ENCODE data around the gene TSHZ1. TPM values are rescaled to one million over a fixed set of nuclear protein-coding genes. Genes with fewer than 3 reads are reported as not detected.

TSHZ1 gene
- total and polyA plus RNA-seq, 2 experiments from 2014 or later: 0.23 to 0.38 TPM

DNA sequence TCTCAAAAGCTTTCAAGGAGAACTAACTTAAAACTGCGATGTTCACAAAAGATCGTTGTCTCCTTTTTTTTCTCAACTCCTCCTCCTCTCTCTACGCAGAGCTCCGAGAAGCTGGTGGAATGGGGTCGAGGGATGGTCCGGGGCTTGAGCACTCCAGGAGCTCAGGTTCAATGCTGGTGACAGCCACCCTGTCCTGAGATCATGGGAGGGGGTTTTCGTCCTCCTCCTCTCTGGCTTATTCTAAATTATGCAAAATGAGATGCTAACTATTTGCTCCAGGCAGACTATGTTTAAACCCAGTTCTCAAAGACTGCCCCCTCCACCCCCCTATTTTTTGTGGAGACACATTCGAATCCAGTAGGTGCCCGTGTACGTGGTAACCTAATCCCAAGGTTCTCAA is 11.8 kb downstream of the TSHZ1 start:
- Histone ChIP-seq H3K4me2 (no peak overlapping the region), H3K9me2 (ENCODE audit: insufficient read depth) (no peaks in the 10 kb centered on the region), H3K27ac (ENCODE audit: low read depth) (no peak overlapping the region), H3K36me3 (ENCODE audit: insufficient read depth) (no peaks in the 10 kb centered on the region), H3K4me3 (no peak overlapping the region), H2AFZ (no peak overlapping the region; the same call in 1 of the 2 replicates), H3K27me3 (ENCODE audit: insufficient read depth) (no peaks in the 10 kb centered on the region), H4K20me1 (replicated peaks; ENCODE audit: insufficient read depth) (no peaks in the 10 kb centered on the region), H3F3A (replicated peaks; ENCODE audit: low read depth) (no peaks in the 10 kb centered on the region), H3K79me2 (replicated peaks; ENCODE audit: insufficient read depth) (no peaks in the 10 kb centered on the region), H3K4me1 (ENCODE audit: insufficient read depth) (no peaks in the 10 kb centered on the region)
- H3K27ac Mint-ChIP-seq: no peak overlapping the region
- DNase-seq (ENCODE audit: low spot score) (no peak), ATAC-seq (no peak)
- H3K9me3 Mint-ChIP-seq: no peaks in the 10 kb centered on the region
- peaks cover 2% of the 10 kb centered on the region for H3K27me3 Mint-ChIP-seq (ENCODE audit: insufficient read depth, low read depth, poor library complexity)
- 0 out of 3 replicates have a peak, but pooled peaks cover 3% of the 10 kb centered on the region for H3K4me1 Mint-ChIP-seq
- no peak overlapping the region for H3K4me3 Mint-ChIP-seq
- TF ChIP-seq CREB1 (CRISPR knock-in tag; IDR thresholded peaks at IDR 0.05; ENCODE audit: low read depth) (no peak), ZNF331 (CRISPR knock-in tag; IDR thresholded peaks at IDR 0.05; ENCODE audit: low read depth) (no peak), EZH2phosphoT487 (IDR thresholded peaks at IDR 0.05; ENCODE audit: unreplicated experiment) (no peak), STAT1 (IDR thresholded peaks at IDR 0.05; ENCODE audit: unreplicated experiment) (no peak), POLR2AphosphoS5 (IDR thresholded peaks at IDR 0.05; ENCODE audit: low read depth) (no peak), EZH2 (IDR thresholded peaks at IDR 0.05; ENCODE audit: low read depth, unreplicated experiment) (no peak), NANOG (IDR thresholded peaks at IDR 0.05; ENCODE audit: borderline replicate concordance) (no peak), ZNF114 (CRISPR knock-in tag; IDR thresholded peaks at IDR 0.05) (no peak), JUNB (IDR thresholded peaks at IDR 0.05; ENCODE audit: unreplicated experiment) (no peak)
- TF ChIP-seq, protein P1, sequence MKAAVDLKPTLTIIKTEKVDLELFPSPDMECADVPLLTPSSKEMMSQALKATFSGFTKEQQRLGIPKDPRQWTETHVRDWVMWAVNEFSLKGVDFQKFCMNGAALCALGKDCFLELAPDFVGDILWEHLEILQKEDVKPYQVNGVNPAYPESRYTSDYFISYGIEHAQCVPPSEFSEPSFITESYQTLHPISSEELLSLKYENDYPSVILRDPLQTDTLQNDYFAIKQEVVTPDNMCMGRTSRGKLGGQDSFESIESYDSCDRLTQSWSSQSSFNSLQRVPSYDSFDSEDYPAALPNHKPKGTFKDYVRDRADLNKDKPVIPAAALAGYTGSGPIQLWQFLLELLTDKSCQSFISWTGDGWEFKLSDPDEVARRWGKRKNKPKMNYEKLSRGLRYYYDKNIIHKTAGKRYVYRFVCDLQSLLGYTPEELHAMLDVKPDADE (IDR thresholded peaks at IDR 0.05): no peak
- TF ChIP-seq, protein P2, sequence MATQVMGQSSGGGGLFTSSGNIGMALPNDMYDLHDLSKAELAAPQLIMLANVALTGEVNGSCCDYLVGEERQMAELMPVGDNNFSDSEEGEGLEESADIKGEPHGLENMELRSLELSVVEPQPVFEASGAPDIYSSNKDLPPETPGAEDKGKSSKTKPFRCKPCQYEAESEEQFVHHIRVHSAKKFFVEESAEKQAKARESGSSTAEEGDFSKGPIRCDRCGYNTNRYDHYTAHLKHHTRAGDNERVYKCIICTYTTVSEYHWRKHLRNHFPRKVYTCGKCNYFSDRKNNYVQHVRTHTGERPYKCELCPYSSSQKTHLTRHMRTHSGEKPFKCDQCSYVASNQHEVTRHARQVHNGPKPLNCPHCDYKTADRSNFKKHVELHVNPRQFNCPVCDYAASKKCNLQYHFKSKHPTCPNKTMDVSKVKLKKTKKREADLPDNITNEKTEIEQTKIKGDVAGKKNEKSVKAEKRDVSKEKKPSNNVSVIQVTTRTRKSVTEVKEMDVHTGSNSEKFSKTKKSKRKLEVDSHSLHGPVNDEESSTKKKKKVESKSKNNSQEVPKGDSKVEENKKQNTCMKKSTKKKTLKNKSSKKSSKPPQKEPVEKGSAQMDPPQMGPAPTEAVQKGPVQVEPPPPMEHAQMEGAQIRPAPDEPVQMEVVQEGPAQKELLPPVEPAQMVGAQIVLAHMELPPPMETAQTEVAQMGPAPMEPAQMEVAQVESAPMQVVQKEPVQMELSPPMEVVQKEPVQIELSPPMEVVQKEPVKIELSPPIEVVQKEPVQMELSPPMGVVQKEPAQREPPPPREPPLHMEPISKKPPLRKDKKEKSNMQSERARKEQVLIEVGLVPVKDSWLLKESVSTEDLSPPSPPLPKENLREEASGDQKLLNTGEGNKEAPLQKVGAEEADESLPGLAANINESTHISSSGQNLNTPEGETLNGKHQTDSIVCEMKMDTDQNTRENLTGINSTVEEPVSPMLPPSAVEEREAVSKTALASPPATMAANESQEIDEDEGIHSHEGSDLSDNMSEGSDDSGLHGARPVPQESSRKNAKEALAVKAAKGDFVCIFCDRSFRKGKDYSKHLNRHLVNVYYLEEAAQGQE (IDR thresholded peaks at IDR 0.05; ENCODE audit: unreplicated experiment): no peak
- TF ChIP-seq, protein P3, sequence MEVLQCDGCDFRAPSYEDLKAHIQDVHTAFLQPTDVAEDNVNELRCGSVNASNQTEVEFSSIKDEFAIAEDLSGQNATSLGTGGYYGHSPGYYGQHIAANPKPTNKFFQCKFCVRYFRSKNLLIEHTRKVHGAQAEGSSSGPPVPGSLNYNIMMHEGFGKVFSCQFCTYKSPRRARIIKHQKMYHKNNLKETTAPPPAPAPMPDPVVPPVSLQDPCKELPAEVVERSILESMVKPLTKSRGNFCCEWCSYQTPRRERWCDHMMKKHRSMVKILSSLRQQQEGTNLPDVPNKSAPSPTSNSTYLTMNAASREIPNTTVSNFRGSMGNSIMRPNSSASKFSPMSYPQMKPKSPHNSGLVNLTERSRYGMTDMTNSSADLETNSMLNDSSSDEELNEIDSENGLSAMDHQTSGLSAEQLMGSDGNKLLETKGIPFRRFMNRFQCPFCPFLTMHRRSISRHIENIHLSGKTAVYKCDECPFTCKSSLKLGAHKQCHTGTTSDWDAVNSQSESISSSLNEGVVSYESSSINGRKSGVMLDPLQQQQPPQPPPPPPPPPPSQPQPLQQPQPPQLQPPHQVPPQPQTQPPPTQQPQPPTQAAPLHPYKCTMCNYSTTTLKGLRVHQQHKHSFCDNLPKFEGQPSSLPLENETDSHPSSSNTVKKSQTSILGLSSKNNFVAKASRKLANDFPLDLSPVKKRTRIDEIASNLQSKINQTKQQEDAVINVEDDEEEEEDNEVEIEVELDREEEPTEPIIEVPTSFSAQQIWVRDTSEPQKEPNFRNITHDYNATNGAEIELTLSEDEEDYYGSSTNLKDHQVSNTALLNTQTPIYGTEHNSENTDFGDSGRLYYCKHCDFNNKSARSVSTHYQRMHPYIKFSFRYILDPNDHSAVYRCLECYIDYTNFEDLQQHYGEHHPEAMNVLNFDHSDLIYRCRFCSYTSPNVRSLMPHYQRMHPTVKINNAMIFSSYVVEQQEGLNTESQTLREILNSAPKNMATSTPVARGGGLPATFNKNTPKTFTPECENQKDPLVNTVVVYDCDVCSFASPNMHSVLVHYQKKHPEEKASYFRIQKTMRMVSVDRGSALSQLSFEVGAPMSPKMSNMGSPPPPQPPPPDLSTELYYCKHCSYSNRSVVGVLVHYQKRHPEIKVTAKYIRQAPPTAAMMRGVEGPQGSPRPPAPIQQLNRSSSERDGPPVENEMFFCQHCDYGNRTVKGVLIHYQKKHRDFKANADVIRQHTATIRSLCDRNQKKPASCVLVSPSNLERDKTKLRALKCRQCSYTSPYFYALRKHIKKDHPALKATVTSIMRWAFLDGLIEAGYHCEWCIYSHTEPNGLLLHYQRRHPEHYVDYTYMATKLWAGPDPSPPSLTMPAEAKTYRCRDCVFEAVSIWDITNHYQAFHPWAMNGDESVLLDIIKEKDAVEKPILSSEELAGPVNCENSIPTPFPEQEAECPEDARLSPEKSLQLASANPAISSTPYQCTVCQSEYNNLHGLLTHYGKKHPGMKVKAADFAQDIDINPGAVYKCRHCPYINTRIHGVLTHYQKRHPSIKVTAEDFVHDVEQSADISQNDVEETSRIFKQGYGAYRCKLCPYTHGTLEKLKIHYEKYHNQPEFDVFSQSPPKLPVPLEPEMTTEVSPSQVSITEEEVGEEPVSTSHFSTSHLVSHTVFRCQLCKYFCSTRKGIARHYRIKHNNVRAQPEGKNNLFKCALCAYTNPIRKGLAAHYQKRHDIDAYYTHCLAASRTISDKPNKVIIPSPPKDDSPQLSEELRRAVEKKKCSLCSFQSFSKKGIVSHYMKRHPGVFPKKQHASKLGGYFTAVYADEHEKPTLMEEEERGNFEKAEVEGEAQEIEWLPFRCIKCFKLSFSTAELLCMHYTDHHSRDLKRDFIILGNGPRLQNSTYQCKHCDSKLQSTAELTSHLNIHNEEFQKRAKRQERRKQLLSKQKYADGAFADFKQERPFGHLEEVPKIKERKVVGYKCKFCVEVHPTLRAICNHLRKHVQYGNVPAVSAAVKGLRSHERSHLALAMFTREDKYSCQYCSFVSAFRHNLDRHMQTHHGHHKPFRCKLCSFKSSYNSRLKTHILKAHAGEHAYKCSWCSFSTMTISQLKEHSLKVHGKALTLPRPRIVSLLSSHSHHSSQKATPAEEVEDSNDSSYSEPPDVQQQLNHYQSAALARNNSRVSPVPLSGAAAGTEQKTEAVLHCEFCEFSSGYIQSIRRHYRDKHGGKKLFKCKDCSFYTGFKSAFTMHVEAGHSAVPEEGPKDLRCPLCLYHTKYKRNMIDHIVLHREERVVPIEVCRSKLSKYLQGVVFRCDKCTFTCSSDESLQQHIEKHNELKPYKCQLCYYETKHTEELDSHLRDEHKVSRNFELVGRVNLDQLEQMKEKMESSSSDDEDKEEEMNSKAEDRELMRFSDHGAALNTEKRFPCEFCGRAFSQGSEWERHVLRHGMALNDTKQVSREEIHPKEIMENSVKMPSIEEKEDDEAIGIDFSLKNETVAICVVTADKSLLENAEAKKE (CRISPR knock-in tag; IDR thresholded peaks at IDR 0.05): no peak
- TF ChIP-seq, protein P4, sequence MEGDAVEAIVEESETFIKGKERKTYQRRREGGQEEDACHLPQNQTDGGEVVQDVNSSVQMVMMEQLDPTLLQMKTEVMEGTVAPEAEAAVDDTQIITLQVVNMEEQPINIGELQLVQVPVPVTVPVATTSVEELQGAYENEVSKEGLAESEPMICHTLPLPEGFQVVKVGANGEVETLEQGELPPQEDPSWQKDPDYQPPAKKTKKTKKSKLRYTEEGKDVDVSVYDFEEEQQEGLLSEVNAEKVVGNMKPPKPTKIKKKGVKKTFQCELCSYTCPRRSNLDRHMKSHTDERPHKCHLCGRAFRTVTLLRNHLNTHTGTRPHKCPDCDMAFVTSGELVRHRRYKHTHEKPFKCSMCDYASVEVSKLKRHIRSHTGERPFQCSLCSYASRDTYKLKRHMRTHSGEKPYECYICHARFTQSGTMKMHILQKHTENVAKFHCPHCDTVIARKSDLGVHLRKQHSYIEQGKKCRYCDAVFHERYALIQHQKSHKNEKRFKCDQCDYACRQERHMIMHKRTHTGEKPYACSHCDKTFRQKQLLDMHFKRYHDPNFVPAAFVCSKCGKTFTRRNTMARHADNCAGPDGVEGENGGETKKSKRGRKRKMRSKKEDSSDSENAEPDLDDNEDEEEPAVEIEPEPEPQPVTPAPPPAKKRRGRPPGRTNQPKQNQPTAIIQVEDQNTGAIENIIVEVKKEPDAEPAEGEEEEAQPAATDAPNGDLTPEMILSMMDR (conservative IDR thresholded peaks at IDR 0.05; ENCODE audit: low read depth in 2 of 2): no peak
- no peaks in the 10 kb centered on the region for H3K36me3 Mint-ChIP-seq (ENCODE audit: low read depth)

Data from GM23338 (cell line).